ENCODE results near the gene ARHGAP21. TPM values are rescaled to one million over a fixed set of nuclear protein-coding genes. Genes with fewer than 3 reads are reported as not detected.
A peak's percentile ranks its signal among the peaks of the same experiment; 100 is the strongest.

ARHGAP21 gene
- total and polyA plus RNA-seq, 9 of the 15 experiments (the other 6 are each of a cell fraction or from before 2014, with no cell fraction given), result 13.6 to 145 (median 60.8) TPM

GRCh38 chr10:24569330-24569796 lies 154.3 kb downstream of the ARHGAP21 start (continued):
- TF ChIP-seq, protein P1, sequence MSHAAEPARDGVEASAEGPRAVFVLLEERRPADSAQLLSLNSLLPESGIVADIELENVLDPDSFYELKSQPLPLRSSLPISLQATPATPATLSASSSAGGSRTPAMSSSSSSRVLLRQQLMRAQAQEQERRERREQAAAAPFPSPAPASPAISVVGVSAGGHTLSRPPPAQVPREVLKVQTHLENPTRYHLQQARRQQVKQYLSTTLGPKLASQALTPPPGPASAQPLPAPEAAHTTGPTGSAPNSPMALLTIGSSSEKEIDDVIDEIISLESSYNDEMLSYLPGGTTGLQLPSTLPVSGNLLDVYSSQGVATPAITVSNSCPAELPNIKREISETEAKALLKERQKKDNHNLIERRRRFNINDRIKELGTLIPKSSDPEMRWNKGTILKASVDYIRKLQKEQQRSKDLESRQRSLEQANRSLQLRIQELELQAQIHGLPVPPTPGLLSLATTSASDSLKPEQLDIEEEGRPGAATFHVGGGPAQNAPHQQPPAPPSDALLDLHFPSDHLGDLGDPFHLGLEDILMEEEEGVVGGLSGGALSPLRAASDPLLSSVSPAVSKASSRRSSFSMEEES (CRISPR knock-in tag; IDR thresholded peaks at IDR 0.05), result no peak
- TF ChIP-seq SNRNP70 (optimal IDR thresholded peaks at IDR 0.05; ENCODE audit: low read depth, low read length) (no peak), HDAC8 (tag; IDR thresholded peaks at IDR 0.05) (no peak), GABPB2 (CRISPR knock-in tag; conservative IDR thresholded peaks at IDR 0.05) (no peak), ZNF79 (CRISPR knock-in tag; IDR thresholded peaks at IDR 0.05; ENCODE audit: low read depth) (no peak), ARNT (IDR thresholded peaks at IDR 0.05) (no peak; a peak in 1 of 4 replicates), CHD1 (IDR thresholded peaks at IDR 0.05; ENCODE audit: low read length) (no peak), SMAD3 (CRISPR knock-in tag; conservative IDR thresholded peaks at IDR 0.05) (0 out of 2 replicates have a peak, but pooled peaks have one; percentile 8), ZKSCAN1 (IDR thresholded peaks at IDR 0.05; ENCODE audit: low read depth, low read length) (0 out of 2 replicates have a peak, but pooled peaks have one; percentile 13), THAP12 (CRISPR knock-in tag; IDR thresholded peaks at IDR 0.05) (no peak), RNF2 (IDR thresholded peaks at IDR 0.05) (peak; percentile 83), ZNF24 (IDR thresholded peaks at IDR 0.05) (no peak), FOXP1 (CRISPR knock-in tag; IDR thresholded peaks at IDR 0.05) (peak; percentile 54; the same call in 1 of the 2 replicates), CCNT2 (IDR thresholded peaks at IDR 0.05; ENCODE audit: borderline replicate concordance, extremely low read depth, insufficient read length, low read depth, low read length) (peak; percentile 93), ZFX (CRISPR knock-in tag; IDR thresholded peaks at IDR 0.05) (peak; percentile 34; the same call in 1 of the 2 replicates)
- TF ChIP-seq, protein P2, sequence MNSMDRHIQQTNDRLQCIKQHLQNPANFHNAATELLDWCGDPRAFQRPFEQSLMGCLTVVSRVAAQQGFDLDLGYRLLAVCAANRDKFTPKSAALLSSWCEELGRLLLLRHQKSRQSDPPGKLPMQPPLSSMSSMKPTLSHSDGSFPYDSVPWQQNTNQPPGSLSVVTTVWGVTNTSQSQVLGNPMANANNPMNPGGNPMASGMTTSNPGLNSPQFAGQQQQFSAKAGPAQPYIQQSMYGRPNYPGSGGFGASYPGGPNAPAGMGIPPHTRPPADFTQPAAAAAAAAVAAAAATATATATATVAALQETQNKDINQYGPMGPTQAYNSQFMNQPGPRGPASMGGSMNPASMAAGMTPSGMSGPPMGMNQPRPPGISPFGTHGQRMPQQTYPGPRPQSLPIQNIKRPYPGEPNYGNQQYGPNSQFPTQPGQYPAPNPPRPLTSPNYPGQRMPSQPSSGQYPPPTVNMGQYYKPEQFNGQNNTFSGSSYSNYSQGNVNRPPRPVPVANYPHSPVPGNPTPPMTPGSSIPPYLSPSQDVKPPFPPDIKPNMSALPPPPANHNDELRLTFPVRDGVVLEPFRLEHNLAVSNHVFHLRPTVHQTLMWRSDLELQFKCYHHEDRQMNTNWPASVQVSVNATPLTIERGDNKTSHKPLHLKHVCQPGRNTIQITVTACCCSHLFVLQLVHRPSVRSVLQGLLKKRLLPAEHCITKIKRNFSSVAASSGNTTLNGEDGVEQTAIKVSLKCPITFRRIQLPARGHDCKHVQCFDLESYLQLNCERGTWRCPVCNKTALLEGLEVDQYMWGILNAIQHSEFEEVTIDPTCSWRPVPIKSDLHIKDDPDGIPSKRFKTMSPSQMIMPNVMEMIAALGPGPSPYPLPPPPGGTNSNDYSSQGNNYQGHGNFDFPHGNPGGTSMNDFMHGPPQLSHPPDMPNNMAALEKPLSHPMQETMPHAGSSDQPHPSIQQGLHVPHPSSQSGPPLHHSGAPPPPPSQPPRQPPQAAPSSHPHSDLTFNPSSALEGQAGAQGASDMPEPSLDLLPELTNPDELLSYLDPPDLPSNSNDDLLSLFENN (IDR thresholded peaks at IDR 0.05; ENCODE audit: low read depth in 2 of 2, low read length in 2 of 2), result peak in 1 of 2 experiments; percentile 87; a peak in 2 of 4 replicates
- TF ChIP-seq, protein P3, sequence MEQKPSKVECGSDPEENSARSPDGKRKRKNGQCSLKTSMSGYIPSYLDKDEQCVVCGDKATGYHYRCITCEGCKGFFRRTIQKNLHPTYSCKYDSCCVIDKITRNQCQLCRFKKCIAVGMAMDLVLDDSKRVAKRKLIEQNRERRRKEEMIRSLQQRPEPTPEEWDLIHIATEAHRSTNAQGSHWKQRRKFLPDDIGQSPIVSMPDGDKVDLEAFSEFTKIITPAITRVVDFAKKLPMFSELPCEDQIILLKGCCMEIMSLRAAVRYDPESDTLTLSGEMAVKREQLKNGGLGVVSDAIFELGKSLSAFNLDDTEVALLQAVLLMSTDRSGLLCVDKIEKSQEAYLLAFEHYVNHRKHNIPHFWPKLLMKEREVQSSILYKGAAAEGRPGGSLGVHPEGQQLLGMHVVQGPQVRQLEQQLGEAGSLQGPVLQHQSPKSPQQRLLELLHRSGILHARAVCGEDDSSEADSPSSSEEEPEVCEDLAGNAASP (IDR thresholded peaks at IDR 0.05), result no peak
